NCI-H1694 treated with DMSO at 0.1 percent for 48 hours (cell line): ENCODE measurements around the gene PKIB.
"Not testable (repeated sequence)": the region's sequence is repeated elsewhere in the genome, so short reads cannot be mapped to it uniquely, and the experiment has no call there.

Experiments
- DNase-seq: peaks from one replicate; lab custom pipeline; 2025; lab: John Stamatoyannopoulos, UW

PKIB gene

DNA sequence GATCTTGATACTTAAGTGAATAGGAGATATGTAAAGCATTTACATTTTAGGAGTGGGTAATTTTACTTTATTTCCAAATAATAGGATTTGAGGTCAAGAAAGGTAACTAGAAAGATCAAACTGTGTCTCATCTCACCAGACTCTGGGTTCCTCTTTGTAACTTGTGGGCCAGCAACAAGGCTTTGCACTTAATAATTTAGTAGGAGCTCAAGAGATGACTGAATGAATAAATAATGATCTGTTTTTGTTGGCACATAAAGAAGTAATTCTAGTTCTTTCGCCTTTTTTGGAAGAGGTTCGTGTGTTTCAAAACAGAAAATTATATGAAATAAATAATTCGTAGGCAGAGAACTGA, 101.9 kb downstream of the PKIB start:
- no peak for DNase-seq

GRCh38 chr6:122712448-122713137, 102.4 kb downstream of the PKIB start:
- no peak for DNase-seq

DNA sequence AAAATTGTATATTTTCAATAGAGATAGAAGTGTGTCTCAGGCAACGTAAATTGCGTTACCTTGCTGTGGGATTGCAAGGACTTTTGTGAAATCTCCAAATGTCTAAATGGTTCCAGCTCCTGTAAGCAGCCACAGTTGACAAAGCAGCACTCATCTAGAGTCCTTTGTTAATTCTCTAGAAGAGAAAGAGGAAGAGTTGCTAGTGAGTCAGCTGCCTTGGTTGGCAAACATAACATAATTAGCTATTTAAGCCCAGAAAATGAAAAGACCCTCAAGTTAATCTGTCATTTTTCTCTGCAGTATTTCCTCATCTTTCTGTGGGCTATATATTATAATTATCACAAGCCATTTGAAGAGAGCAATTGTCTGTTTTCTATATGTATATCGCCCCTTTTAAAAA, 102.9 kb downstream of the PKIB start:
- no peak for DNase-seq

- DNase-seq = no peak
These were observed 103.9 kb downstream of the PKIB start for GRCh38 chr6:122714059-122714458.

GRCh38 chr6:122715725-122716124, 105.5 kb downstream of the PKIB start:
- no peak for DNase-seq

DNA sequence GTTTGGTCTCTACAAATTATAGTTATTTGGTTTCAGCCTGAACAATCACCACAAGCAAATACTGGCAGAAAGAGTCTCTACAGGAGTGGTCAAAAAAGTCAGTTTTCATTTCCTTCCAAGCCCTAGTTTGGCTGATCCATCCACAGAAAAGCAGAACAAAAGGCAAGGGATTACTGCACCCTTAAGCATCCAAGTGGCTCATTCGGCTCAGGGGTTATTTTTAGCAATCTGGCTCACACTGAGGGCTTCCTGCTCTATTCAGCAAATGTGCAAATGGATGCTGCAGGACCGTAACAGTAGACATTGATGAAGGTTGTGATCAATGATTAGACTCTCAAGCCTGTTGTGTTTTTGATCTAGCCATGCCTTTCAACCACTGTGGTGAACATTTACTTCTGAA, 107.1 kb downstream of the PKIB start:
- DNase-seq = no peak

GRCh38 chr6:122718616-122719015, 108.4 kb downstream of the PKIB start:
- DNase-seq = no peak

- no peak for DNase-seq
These were observed 109.0 kb downstream of the PKIB start for GRCh38 chr6:122719176-122719575.

GRCh38 chr6:122722746-122723145, 112.5 kb downstream of the PKIB start:
- no peak for DNase-seq

GRCh38 chr6:122726649-122727048, 116.4 kb downstream of the PKIB start:
- DNase-seq = no peak

GRCh38 chr6:122727244-122727643, 117.0 kb downstream of the PKIB start:
- no peak for DNase-seq

DNA sequence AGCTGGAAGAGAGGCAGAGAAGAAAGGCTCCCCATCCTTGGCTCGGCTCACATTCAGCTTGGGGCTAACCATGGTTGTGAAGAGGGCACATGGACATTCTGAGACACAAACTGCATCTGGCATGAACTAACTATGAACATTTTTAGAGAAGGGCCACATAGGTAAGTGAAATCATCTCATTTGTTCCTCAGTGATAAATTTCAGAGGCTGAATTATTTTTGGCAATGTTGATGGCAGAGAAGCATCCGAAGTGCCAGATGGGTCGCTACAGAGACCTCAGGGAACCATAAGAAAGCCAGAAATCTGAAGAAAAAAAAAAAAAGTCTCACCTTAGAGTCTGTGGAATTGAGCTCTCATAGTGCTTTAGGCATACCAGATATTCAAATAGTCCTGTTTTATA, 120.1 kb downstream of the PKIB start:
- no peak for DNase-seq

GRCh38 chr6:122730775-122731386, 120.7 kb downstream of the PKIB start:
- DNase-seq = peak; percentile 68

DNA sequence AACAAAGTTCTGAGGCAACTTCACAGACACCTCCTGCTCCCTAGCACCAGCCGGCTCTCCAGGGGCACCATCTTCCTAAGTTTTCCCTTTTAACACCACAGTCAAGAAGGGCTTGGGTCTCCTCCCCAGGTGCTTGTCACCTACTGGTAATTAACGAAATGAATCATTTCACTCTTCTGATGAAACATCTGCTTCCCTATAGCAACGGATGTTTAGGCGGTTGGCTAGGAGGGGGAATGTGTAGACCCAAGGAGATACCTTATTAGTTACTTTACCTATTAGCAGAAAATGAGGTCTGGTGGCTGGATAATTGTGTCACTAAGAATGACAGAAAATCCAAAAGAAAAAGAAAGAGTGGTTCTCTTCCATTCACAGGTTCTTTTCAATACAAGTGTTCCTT, 123.1 kb downstream of the PKIB start:
- DNase-seq = no peak

- peak; percentile 28 for DNase-seq
These were observed 124.6 kb downstream of the PKIB start for GRCh38 chr6:122734529-122735395.

DNA sequence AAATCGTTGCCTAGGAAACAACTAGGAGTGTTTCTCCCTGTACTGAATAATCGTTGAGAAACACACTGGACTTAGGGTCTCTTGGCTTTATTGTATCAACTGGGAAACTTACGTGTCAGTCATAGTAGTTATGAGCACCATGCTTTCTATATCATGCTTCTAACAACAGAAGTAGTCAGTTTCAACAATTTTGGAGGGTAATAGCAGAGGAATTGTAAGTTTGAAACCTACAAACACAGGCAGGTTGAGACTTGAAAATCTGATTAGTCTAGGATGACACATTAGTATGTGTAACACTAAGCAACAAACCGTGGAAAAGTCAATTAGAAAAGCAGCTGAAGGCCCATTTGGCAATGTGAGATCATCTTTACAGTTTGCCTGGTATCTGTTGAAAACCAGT, 125.4 kb downstream of the PKIB start:
- DNase-seq = peak; percentile 92

- DNase-seq = peak; percentile 65
These were observed 126.0 kb downstream of the PKIB start for GRCh38 chr6:122736163-122736562.

DNA sequence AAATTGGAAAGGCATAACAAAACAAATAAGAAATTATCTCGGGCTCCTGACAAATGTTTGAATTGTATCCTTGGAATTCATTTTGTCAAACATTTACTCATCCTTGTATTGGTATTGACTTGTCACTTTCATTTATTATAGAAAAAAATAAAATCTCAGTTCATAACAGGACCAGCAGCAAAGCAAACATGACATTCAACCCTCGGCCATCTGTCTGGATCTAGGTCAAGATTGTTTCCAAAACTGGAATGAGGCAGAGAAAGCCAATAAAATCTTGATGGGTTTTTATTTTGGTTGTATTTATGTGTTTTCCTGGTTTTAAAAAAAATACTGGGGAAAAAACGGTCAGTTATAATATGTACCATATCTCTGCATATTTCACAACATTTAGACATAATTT, 126.4 kb downstream of the PKIB start:
- DNase-seq = peak; percentile 43

- DNase-seq = no peak
These were observed 129.9 kb downstream of the PKIB start for GRCh38 chr6:122740091-122740490.

DNA sequence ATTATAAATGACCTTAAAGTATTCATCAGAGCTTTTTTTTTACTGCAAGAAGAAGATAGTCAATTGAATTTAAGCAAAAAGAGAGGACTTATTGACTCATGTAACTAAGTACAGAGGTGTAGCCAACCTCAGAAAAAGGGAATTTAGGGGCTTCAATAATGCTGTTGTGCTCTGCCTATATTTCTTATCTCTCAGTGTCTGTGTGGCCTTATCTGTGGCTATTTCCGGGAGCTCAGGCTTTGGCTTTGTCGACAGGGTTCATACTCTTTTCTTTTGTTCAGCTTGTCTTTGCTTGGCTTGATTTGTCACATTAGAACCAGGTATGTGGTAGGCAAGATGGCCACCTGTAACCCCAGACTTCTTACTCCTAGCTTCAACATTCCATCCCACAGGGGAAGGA, 130.7 kb downstream of the PKIB start:
- DNase-seq = no peak

DNA sequence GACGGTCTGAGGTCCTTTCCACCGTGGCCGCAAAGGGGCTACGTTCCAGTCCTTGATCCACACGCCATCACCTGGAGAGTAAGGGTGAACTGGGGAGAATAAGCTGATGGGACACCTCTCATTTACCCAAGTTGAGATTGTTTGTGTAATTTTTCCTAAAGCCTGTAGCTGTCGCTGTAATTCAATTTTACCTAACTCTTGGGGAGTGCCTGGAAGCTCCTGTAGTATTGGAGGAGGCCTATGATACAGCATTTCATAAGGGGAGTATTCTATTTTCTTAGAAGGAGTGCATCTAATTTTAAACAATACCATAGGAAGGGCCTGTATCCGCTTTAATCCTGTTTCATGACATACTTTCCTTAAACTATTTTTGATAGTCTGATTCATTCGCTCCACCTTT, 134.0 kb downstream of the PKIB start:
- not testable (repeated sequence) for DNase-seq

DNA sequence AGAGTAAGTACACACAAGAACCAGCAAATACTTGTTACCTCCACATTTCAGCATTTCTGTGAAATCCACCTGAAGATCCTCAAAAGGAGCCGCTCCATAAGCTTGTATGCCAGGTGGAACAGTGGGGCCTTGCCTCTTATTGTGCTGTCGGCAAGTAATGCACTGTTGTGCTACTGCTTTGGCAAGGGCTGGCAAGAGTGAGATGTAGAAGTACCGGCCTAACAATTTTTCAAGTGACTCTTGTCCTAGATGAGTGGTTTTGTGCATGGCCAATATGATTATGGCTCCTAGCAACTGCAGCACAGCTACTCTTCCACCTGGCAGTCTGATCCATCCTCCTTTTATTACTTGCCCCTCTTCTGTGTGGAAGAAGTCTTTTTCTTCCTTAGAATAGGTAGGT, 134.7 kb downstream of the PKIB start:
- DNase-seq = not testable (repeated sequence)

GRCh38 chr6:122746688-122747087, 136.5 kb downstream of the PKIB start:
- DNase-seq = no peak
